ENCODE results near the gene POLR2E. TPM values are rescaled to one million over a fixed set of nuclear protein-coding genes. Genes with fewer than 3 reads are reported as not detected.

The POLR2E gene
- total and polyA plus RNA-seq, 10 of the 15 experiments (the other 5 are each of a cell fraction or from before 2014, with no cell fraction given) = 4.0 to 487 (median 200) TPM

DNA sequence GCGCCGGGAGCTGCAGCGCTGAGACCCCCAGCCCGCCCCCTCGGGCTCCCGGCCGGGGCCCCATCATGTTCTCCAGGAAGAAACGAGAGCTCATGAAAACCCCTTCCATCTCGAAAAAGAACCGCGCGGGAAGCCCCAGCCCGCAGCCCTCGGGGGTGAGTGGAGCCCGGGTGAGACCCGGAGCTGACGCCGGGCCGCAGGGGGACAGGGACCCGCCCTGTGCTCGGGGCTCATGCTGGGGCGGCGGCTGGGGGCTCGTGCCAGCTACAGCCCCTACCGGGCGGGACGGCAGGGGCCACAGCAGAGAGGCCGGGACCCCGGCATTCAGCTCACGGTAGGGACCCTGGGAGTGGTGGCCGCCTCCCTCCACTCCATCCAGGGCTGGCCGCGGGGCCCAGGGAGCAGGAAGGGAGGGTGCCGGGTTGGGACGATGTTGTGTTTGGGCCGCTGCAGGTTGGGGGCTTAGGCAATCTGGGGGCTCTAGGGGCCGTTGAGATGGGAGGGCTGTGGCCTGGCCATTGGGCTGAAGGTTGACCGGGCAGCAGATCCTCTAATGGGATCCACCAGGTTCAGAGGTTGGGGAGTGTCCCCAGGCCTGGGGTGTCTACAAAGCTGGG, 27.7 kb downstream of the POLR2E start (continued):
- TF ChIP-seq, protein P1, sequence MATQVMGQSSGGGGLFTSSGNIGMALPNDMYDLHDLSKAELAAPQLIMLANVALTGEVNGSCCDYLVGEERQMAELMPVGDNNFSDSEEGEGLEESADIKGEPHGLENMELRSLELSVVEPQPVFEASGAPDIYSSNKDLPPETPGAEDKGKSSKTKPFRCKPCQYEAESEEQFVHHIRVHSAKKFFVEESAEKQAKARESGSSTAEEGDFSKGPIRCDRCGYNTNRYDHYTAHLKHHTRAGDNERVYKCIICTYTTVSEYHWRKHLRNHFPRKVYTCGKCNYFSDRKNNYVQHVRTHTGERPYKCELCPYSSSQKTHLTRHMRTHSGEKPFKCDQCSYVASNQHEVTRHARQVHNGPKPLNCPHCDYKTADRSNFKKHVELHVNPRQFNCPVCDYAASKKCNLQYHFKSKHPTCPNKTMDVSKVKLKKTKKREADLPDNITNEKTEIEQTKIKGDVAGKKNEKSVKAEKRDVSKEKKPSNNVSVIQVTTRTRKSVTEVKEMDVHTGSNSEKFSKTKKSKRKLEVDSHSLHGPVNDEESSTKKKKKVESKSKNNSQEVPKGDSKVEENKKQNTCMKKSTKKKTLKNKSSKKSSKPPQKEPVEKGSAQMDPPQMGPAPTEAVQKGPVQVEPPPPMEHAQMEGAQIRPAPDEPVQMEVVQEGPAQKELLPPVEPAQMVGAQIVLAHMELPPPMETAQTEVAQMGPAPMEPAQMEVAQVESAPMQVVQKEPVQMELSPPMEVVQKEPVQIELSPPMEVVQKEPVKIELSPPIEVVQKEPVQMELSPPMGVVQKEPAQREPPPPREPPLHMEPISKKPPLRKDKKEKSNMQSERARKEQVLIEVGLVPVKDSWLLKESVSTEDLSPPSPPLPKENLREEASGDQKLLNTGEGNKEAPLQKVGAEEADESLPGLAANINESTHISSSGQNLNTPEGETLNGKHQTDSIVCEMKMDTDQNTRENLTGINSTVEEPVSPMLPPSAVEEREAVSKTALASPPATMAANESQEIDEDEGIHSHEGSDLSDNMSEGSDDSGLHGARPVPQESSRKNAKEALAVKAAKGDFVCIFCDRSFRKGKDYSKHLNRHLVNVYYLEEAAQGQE (IDR thresholded peaks at IDR 0.05; ENCODE audit: low read depth, low read length) = no peak
- TF ChIP-seq TCF12 (IDR thresholded peaks at IDR 0.05; ENCODE audit: low read depth, low read length) (peak; percentile 6; the same call in 1 of the 2 replicates), CREB1 (IDR thresholded peaks at IDR 0.05; ENCODE audit: low read depth) (no peak), CBX3 (IDR thresholded peaks at IDR 0.05; ENCODE audit: borderline replicate concordance, low read depth) (no peak), DPF2 (IDR thresholded peaks at IDR 0.05) (peak; percentile 25; the same call in 1 of the 2 replicates), MEF2A (IDR thresholded peaks at IDR 0.05; ENCODE audit: insufficient read depth, low read depth, low read length) (no peak), TCF3 (IDR thresholded peaks at IDR 0.05; ENCODE audit: borderline replicate concordance, insufficient read depth, low read depth, low read length) (no peak), ZNF24 (IDR thresholded peaks at IDR 0.05) (no peak), IKZF2 (IDR thresholded peaks at IDR 0.05) (peak in 1 of 2 experiments; percentile 35; a peak in 1 of 4 replicates), IRF4 (IDR thresholded peaks at IDR 0.05; ENCODE audit: low read depth, low read length) (no peak), NRF1 (conservative IDR thresholded peaks at IDR 0.05; ENCODE audit: low read depth, low read length) (no peak), CHD4 (IDR thresholded peaks at IDR 0.05) (no peak), FOS (IDR thresholded peaks at IDR 0.05; ENCODE audit: borderline replicate concordance, extremely low read depth, insufficient read length) (no peak), BRCA1 (IDR thresholded peaks at IDR 0.05; ENCODE audit: low read depth, low read length) (no peak)
- TF ChIP-seq, protein P2, sequence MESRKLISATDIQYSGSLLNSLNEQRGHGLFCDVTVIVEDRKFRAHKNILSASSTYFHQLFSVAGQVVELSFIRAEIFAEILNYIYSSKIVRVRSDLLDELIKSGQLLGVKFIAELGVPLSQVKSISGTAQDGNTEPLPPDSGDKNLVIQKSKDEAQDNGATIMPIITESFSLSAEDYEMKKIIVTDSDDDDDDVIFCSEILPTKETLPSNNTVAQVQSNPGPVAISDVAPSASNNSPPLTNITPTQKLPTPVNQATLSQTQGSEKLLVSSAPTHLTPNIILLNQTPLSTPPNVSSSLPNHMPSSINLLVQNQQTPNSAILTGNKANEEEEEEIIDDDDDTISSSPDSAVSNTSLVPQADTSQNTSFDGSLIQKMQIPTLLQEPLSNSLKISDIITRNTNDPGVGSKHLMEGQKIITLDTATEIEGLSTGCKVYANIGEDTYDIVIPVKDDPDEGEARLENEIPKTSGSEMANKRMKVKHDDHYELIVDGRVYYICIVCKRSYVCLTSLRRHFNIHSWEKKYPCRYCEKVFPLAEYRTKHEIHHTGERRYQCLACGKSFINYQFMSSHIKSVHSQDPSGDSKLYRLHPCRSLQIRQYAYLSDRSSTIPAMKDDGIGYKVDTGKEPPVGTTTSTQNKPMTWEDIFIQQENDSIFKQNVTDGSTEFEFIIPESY (IDR thresholded peaks at IDR 0.05) = no peak
- TF ChIP-seq, protein P3, sequence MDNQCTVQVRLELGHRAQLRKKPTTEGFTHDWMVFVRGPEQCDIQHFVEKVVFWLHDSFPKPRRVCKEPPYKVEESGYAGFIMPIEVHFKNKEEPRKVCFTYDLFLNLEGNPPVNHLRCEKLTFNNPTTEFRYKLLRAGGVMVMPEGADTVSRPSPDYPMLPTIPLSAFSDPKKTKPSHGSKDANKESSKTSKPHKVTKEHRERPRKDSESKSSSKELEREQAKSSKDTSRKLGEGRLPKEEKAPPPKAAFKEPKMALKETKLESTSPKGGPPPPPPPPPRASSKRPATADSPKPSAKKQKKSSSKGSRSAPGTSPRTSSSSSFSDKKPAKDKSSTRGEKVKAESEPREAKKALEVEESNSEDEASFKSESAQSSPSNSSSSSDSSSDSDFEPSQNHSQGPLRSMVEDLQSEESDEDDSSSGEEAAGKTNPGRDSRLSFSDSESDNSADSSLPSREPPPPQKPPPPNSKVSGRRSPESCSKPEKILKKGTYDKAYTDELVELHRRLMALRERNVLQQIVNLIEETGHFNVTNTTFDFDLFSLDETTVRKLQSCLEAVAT (IDR thresholded peaks at IDR 0.05) = no peak
- TF ChIP-seq, protein P4, sequence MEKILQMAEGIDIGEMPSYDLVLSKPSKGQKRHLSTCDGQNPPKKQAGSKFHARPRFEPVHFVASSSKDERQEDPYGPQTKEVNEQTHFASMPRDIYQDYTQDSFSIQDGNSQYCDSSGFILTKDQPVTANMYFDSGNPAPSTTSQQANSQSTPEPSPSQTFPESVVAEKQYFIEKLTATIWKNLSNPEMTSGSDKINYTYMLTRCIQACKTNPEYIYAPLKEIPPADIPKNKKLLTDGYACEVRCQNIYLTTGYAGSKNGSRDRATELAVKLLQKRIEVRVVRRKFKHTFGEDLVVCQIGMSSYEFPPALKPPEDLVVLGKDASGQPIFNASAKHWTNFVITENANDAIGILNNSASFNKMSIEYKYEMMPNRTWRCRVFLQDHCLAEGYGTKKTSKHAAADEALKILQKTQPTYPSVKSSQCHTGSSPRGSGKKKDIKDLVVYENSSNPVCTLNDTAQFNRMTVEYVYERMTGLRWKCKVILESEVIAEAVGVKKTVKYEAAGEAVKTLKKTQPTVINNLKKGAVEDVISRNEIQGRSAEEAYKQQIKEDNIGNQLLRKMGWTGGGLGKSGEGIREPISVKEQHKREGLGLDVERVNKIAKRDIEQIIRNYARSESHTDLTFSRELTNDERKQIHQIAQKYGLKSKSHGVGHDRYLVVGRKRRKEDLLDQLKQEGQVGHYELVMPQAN (conservative IDR thresholded peaks at IDR 0.05) = peak; percentile 39
- TF ChIP-seq, protein P5, sequence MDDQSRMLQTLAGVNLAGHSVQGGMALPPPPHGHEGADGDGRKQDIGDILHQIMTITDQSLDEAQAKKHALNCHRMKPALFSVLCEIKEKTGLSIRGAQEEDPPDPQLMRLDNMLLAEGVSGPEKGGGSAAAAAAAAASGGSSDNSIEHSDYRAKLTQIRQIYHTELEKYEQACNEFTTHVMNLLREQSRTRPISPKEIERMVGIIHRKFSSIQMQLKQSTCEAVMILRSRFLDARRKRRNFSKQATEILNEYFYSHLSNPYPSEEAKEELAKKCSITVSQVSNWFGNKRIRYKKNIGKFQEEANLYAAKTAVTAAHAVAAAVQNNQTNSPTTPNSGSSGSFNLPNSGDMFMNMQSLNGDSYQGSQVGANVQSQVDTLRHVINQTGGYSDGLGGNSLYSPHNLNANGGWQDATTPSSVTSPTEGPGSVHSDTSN (IDR thresholded peaks at IDR 0.05; ENCODE audit: insufficient replicate concordance, low read depth, low read length) = no peak
- TF ChIP-seq, protein P6, sequence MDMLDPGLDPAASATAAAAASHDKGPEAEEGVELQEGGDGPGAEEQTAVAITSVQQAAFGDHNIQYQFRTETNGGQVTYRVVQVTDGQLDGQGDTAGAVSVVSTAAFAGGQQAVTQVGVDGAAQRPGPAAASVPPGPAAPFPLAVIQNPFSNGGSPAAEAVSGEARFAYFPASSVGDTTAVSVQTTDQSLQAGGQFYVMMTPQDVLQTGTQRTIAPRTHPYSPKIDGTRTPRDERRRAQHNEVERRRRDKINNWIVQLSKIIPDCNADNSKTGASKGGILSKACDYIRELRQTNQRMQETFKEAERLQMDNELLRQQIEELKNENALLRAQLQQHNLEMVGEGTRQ (IDR thresholded peaks at IDR 0.05; ENCODE audit: borderline replicate concordance, low read depth, low read length) = no peak

Data from GM12878 (cell line).